Neural crest cell (in vitro differentiated cells): ENCODE results near the gene SRMS. TPM values are rescaled to one million over a fixed set of nuclear protein-coding genes. Genes with fewer than 3 reads are reported as not detected.

Experiments
- DNase-seq: peaks from one replicate; pipeline ENCODE4 v3.0.0; 2021; ENCODE audit warnings: low read depth, mixed read lengths, low spot score
- H3K27ac Mint-ChIP-seq: one replicate; pipeline ENCODE4 v1.8.0; 2021; ENCODE audit warnings: mild to moderate bottlenecking, mixed read lengths; ENCODE audit not compliant: unreplicated experiment
- H3K27me3 Mint-ChIP-seq: 2 replicates; pipeline ENCODE4 v1.8.0; 2021; ENCODE audit warnings: low read depth, mild to moderate bottlenecking, mixed read lengths
- H3K36me3 Mint-ChIP-seq: 2 replicates; pipeline ENCODE4 v1.8.0; 2021; ENCODE audit warnings: low read depth, mild to moderate bottlenecking, mixed read lengths
- H3K4me1 Mint-ChIP-seq: 2 replicates; pipeline ENCODE4 v1.8.0; 2021; ENCODE audit warnings: mixed read lengths
- H3K4me3 Mint-ChIP-seq: one replicate; pipeline ENCODE4 v1.8.0; 2021; ENCODE audit warnings: mild to moderate bottlenecking, mixed read lengths
- H3K9me3 Mint-ChIP-seq: 2 replicates; pipeline ENCODE4 v1.8.0; 2021; ENCODE audit warnings: mixed read lengths
- CTCF ChIP-seq: fragments of 200-600 bp; sonication (generic); conservative IDR thresholded peaks from 2 replicates; pipeline ENCODE4 v1.5.0; 2021; ENCODE audit warnings: antibody characterized with exemption, mild to moderate bottlenecking
- total RNA-seq: library from RNA; stranded (reverse); gene quantifications from 2 replicates; pipeline ENCODE4 v1.2.1, GENCODE V29; 2021

The SRMS gene
- total RNA-seq, 1 donor from 2014 or later = not detected

- H3K27me3 Mint-ChIP-seq = no peaks in the 10 kb centered on the region
- peak; percentile 46 for TF ChIP-seq CTCF
Measured at GRCh38 chr20:63580796-63581461, 33.4 kb upstream of the SRMS start.

GRCh38 chr20:63579017-63579694 lies 31.6 kb upstream of the SRMS start:
- H3K27me3 Mint-ChIP-seq = no peaks in the 10 kb centered on the region
- H3K27ac Mint-ChIP-seq = no peak overlapping the region
- H3K36me3 Mint-ChIP-seq = no peaks in the 10 kb centered on the region
- H3K9me3 Mint-ChIP-seq = no peaks in the 10 kb centered on the region
- peak overlapping the region; percentile 23 for H3K4me3 Mint-ChIP-seq
- no peak for DNase-seq
- peaks cover 14% of the 10 kb centered on the region for H3K4me1 Mint-ChIP-seq
- no peak for TF ChIP-seq CTCF

More at GRCh38 chr20:63580796-63581461, 33.4 kb upstream of the SRMS start:
- peaks cover 12% of the 10 kb centered on the region for H3K4me1 Mint-ChIP-seq
- H3K9me3 Mint-ChIP-seq = no peaks in the 10 kb centered on the region
- DNase-seq = no peak
- H3K36me3 Mint-ChIP-seq = no peaks in the 10 kb centered on the region
- H3K4me3 Mint-ChIP-seq = no peak overlapping the region
- no peak overlapping the region for H3K27ac Mint-ChIP-seq

GRCh38 chr20:63578224-63579016 lies 30.9 kb upstream of the SRMS start:
- no peak for DNase-seq
- H3K27ac Mint-ChIP-seq = peak overlapping the region; percentile 62
- no peaks in the 10 kb centered on the region for H3K36me3 Mint-ChIP-seq

GRCh38 chr20:63577317-63577894 lies 29.9 kb upstream of the SRMS start:
- no peaks in the 10 kb centered on the region for H3K9me3 Mint-ChIP-seq
- peaks cover 7% of the 10 kb centered on the region for H3K4me1 Mint-ChIP-seq
- no peak for DNase-seq
- no peak overlapping the region for H3K4me3 Mint-ChIP-seq
- no peak for TF ChIP-seq CTCF
- H3K27me3 Mint-ChIP-seq = no peaks in the 10 kb centered on the region
- H3K27ac Mint-ChIP-seq = no peak overlapping the region
- no peaks in the 10 kb centered on the region for H3K36me3 Mint-ChIP-seq

More at GRCh38 chr20:63578224-63579016, 30.9 kb upstream of the SRMS start:
- no peak overlapping the region for H3K4me3 Mint-ChIP-seq
- H3K9me3 Mint-ChIP-seq = no peaks in the 10 kb centered on the region
- H3K27me3 Mint-ChIP-seq = no peaks in the 10 kb centered on the region
- peaks cover 14% of the 10 kb centered on the region for H3K4me1 Mint-ChIP-seq
- no peak for TF ChIP-seq CTCF

- Mint-ChIP-seq H3K36me3 (no peaks in the 10 kb centered on the region), H3K4me1 (peaks cover 7% of the 10 kb centered on the region), H3K4me3 (peak overlapping the region; percentile 68), H3K27ac (peak overlapping the region; percentile 28), H3K9me3 (no peaks in the 10 kb centered on the region), H3K27me3 (no peaks in the 10 kb centered on the region)
- no peak for TF ChIP-seq CTCF
- DNase-seq = no peak
Measured at GRCh38 chr20:63576311-63576710, 28.8 kb upstream of the SRMS start.
